Measurements from ENCODE around the gene GLT6D1.

The GLT6D1 gene

DNA sequence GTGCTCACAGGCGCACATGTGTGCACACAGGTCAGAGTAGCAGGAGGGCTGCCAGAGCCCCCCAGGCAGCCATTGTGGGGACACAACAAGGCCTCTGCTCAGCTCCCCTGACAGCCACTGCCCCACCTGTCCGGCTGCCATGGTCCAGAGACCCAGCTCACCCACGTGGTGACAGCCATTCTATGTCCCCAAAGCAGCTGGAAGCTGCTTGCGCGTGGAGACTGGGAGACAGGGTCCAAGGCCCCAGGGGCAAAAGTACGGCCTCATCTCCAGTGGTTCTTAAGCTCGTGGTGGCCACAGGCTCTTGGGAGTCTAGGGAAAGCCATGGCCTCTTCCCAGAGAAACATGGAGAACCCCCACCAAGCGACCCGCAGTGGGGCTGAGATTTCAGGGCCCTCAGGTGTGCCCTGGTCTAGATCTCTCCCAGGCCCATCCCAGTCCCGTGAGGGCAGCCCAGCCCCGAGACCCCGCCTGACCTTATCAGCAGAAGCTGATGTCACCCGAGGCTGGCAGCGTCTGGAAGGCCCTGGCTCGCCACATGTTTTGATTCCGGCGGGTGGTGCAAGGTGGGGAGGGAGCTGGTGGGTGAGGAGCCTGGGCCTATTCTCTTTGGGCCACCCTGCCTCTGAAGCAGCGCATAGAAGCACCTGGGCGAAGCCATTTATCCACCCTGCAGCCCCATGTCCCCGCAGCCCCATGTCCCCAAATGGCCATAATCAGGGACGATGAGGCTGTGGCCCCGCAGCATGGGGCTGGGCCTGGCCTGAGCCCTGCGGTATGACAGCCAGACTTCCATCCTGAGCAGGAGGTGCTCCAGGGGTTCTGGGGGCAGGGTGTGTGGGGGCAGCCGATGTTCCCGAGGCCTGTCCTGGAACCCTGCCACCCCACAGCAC lies 31.7 kb downstream of the GLT6D1 start:
- no peak for DNase-seq

DNA sequence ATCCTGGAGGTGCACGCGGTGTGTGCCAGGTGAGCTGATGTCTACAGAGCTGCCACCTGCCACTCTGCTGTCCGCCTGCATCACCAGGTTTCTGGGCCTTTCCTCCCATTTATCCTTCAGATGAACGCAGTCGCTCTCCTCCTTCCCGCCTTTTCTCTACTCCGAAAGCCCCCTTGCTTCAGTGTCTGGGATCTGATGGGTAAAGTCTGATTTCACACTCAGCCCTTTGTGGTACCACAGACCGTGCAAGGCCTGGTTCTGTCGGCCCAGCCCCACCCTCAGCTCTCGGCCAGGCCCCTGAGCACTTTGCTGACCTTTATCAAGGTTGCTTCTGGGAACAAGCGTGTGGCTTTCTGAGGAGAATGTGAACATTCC lies 32.5 kb downstream of the GLT6D1 start:
- no peak for DNase-seq

DNA sequence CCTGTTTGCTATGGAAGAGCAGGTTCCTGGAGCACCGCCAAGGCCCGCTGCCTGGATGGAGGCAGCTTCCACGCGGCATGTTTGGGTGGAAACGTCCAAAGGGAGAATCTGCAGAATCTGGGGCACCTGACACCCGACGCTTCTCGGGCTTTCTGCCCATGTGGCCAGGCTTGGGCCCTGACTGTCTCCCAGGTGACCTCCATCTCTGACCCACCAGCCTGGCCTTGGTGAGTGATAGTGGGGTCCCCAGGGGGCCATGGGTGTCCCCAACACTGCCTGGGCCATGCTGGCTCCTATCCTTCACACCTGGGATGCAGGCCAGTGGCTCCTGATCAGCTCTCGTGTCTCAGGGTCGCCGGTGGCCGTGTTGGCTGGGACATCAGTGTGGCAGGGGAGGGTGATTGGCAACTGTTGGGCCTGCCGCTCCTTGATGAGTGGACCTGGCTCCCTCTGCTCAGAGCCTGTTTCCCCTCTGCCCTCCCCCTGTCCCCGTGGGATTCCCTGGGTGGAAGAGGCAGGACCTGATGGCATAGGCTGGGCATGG lies 34.0 kb downstream of the GLT6D1 start:
- no peak for DNase-seq

DNA sequence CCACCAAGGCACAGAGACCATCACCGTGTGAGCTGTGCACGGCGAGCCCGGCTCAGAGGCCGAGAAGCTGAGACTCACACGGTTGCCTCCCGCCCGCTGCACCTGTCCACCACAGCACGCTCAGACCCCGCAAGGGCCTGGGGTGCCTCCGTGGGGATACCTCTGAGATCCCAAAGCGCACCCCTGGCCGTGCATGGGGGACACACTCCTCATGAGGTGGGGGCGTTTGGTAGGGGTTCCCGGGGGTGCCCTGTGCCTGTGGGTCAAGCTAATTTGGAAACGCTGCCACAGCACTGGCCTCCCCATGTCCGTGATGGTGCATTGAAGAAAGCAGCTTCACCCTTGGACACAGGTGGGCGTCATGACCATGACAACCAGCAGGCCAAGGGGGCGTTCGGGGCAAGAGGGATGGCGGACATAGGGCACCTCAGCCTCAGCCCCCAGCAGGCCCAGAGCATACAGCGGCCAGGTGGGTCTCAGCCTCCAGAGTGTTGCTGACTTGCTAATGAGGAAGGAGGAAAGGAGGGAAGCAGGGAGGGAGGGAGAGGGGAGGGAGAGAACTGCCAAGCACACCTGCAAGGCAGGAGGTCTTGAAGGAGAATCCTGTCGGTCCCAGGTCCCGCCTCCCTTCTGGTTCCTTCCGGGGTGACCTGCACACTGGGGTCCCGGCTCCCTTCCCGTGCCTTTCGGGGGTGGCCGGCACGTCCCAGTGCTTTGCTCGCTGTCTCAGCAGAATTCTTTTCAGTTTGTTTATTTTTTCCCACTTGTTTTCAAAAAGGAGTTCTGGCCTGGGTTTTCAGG lies 34.7 kb downstream of the GLT6D1 start:
- no peak for DNase-seq

DNA sequence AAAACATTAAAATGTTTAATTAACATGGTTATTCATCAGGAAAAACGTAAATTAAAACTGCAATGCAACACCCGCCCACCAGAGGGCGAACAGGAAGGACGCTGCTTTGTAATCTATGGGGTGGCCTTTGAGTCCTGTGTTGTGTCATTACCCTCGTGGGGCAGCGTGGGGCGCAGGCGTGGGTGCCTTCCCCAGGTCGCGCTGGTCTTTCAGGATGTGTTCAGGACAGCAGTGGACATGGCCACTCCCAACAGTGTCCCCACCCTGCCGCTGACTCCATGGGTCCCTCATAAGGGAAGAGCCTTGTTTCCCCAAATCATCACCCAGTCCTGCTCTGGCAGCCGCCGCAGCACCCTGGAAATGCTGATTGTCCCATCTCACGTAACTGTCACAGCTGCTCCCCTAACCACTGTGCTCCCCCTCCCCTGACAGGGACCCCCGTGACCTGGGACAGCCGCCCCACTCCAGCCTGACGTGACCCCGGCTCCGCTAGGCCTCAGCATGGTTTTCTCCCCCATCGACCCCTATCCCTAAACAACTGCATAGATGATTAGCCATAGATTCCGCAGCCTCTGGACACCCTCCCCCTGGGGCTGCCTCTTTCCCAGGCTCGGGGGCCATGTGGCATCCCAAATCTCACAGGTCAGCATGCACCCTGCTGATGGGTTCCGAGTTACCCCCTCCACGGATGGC lies 36.4 kb downstream of the GLT6D1 start:
- peak; percentile 58 for DNase-seq

DNA sequence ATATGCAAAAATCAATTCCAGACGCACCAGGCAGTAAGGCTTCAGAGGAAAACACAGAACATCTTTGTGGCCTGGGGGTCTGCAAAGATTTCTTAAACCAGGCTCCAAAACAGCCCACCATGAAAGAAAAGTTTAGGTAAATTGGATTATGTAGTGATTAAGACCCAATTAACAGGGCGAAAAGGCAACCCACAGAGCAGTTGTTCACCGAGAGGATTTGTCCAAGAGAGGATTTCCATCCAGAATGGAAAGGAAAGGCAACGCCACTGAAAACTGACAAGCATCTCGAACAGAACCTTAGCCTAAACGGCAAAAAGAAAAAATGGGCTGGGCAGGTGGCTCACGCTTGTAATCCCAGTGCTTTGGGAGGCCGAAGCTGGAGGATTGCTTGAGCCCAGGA lies 37.4 kb downstream of the GLT6D1 start:
- no peak for DNase-seq

DNA sequence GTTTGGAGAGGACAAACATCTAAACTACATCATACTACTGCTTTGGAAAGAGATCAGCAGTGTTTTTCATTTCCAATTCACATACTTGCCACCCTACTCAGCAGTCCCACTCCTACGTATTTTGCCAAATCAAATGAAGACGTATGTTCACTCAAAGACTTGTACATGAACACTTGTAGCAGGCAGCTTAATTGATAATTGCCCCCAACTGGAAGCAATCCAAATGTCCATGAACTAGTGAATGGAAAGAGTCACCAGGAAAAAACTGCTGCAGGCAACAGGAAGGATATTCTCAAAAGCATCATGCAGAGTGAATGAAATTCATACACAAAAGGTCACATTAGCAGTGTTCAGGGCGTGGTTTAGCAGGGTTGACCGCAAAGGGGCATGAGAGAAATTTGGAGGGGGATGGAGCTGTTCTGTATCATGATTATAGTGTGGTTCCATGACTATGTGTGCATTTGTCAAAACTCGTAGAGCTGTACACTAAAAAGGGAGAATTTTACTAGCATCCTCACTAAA lies 39.0 kb downstream of the GLT6D1 start:
- no peak for DNase-seq

DNA sequence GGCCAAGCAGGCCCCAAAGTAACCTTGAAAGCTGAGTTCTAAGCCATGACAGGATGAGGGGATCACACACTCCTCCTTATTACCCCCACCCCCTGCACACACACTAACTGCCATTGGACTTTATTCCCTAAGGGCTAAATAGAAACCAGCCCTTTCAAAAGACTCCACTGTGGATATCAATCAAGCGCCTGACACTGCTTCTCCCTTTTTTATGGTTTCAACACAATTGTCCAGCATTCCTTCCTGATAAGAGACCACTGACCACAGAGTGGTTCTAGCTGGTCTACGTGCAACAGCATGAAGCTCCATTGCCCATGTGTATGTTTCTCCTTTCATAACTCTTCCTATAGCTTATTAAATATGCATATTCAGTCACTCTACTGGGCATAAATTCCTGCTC lies 43.1 kb downstream of the GLT6D1 start:
- DNase-seq = no peak

DNA sequence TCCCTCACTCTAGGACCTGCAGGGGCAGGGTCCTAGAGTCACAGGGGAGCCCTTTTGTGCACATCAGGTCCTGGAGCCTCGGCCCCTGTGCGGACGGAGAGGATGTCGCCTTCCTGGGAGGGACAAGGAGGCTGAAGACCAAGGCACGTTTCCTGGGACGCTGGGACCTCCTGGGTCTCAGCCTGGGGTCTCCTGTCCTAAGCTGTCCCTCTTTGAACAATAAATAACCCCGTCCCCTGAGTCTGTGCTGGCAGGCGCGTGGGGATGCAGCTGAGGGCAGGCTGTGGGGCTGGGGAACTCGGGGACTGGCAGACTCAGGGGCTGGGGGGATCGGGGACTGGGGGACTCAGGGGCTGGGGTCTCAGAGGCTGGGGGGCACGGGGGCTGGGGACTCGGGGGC lies 46.7 kb downstream of the GLT6D1 start:
- no peak for DNase-seq

DNA sequence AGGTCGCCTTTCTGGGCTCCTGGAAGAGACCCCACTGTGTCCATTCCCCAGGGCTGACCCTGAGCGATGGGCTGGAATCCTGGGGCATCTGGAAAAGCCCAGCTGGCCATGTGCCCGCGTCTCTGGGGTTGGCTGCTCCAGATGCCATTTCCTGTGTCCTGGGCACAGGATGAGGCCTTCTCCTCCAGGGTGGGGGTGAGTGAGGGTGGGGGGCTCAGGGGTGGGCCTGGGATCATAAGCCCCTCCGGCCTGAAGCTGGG lies 47.1 kb downstream of the GLT6D1 start:
- DNase-seq = no peak

DNA sequence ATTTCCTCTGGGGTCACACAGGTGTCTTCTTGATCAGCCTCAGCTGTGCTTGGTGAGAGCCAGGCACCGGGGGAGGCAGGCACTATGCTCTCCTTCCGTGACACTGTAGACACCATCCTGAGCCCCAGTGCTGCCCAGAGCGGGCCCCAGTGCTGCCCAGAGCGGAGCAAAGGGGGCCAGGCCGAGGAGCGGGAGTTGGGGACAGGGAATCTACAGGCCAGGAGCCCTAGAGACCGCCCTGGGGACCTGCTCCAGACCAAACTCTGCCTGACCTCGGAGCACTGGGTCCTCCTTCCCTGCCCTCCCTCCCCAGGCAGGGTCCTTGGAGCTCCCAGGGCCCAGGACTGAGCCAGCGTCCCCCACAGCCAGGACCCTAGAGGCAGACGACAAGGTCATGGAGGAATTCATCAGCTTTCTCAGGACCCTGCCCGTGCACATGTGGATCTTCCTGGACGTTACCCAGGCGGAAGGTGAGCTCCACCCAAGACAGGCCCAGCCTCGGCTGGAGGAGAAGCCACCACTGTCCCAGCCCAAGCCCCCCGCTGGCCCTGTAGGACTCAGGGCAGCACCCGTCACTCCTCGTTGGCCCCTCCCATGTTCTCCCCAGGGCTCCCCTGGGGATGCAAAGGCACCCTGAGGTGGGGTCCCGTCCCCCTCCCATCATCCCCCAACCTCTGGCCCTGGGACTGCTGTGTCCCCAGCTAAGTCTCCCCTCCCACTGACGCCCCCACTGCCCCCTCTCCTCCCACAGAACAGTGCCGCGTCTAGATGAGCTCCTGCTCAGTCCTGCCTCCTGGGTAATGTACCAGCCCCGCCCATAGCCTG lies 47.6 kb downstream of the GLT6D1 start:
- no peak for DNase-seq

DNA sequence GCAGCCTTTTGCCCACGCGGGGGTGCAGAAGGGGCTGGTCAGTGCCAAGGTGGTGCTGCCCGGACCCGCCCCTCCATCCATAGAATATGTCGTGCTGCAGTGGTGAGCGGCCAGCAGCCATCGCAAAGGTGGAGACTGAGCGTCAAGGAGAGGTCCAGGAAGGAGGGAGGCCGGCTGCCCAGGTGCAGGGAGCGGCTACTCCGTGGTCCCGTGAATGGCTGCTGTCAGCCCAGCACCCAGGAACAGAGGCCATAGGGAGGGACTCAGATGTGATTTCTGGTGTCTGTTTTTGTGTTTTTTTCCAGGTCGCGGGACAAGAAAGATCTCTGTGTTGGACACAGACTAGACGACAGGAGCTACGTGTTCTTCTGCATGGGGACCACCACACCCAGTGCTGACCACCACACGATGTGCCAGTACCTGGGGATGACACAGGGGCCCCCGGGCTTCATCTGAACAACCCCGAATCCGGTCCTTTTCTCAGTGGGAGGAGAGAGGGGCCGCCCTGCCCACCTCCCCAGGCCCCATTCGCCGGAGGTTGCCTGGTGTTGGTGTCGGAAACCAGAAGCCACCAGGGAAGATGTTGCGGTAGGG lies 48.8 kb downstream of the GLT6D1 start:
- DNase-seq = no peak

DNA sequence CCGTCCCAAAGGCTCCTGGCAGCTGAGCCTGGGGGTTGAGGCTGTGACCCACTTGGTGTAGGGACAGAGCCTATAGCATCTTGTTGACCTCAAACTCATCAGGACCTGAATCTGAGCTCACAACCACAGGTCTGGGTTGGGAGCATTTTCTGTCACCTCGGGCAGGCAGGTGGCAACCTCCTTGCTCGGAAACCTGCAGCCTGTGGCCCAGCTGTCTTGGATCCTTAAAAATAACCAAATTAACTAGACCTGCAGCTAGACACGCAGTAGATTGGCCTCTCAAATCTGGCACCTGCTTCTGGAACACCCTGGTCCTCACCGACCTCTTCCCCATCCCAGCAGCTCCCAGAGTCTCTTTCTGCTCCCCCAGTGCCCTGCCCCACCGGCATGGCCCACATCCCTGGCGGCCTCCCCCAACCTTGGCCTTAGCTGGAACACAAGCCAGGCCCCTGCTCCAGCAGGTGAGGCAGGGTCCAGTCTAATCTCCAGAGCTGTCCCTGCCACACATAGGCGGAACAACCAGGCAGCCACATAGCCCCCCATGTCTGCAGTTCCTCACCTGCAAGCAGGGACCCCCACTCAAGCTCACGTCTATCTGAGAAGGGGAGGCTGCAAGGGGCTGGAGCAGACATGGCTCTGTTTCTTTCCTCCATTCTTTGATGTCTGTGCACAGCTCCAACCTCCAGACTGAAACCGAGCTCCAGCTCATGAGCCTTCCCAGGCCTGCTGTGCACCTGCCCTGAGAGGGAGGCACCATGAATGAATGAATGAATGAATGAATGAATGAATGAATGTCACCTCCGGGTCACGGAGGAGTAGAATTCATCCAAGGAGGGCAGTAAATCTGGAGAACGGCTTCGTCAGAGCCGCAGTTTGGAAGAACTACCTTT lies 49.5 kb downstream of the GLT6D1 start:
- DNase-seq = no peak

DNA sequence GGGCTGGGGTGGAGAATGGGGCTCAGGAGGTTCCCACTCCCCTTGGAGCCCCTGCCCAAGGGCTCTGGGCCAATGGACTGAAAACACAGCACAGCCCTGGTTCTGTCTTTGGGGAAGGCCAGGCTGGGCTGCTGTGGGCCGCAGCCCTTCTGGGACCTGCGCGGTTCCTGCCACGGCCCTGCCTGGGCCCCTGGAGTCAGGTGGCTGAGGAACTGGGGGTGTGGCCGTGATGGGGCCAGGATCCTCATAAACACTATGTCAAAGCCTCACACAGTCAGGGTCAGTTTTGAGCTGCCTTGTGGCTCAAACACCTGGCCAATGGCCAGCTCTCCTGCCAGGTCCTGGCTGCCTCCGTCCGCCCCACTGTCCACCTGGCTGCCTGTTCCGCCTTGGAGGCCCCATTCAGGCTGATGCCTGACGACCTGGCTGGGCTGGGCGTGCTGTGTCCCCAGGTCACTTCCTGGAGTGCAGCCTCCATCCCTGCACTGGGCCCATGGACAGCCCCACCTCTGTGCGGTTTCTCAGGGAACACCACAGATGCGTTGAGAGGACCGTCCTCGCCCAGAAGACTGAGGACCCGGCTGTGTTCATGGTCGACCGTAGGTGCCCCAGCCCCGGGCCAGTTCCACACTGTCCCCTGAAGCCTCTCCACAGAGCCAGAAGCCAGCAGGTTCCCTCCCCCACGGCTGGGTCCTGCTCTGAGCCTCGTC lies 50.3 kb downstream of the GLT6D1 start:
- no peak for DNase-seq

DNA sequence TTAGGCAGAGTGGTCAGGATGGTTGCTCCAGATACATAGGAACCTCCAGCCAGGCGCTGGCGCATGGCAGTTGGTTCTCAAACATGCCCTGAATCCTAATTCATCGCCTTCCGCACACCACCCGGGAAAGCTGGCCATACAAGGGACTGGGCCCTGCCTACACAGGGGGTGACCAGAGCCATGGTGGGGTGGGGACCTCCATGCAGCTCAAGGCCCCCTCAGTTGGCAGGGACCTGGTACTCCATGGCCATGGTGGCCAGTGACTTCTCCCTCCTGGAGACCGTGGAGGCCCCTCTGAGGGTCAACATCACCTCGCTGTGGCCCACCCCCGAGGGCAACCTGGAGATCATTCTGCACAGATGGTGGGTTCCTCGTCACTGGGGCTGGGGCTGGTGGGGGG lies 51.0 kb downstream of the GLT6D1 start:
- no peak for DNase-seq

DNA sequence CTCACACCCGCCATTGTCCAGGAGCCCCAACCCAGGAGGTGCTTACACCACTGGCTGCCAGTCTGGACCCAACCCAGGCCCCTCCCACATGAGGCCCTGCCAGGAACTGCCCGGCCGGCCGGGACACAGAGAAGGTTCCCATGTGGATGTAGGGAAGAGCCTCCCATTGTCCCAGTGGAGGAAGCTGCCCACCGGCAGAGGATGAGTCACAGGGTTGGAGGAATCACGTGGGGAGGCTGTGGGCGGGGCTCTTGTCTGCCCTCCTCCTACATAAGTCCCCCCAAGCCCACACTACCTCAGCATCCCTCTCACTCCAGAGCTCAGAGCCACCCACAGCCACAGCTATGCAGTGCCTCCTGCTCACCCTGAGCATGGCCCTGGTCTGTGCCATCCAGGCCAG lies 51.7 kb downstream of the GLT6D1 start:
- DNase-seq = no peak

DNA sequence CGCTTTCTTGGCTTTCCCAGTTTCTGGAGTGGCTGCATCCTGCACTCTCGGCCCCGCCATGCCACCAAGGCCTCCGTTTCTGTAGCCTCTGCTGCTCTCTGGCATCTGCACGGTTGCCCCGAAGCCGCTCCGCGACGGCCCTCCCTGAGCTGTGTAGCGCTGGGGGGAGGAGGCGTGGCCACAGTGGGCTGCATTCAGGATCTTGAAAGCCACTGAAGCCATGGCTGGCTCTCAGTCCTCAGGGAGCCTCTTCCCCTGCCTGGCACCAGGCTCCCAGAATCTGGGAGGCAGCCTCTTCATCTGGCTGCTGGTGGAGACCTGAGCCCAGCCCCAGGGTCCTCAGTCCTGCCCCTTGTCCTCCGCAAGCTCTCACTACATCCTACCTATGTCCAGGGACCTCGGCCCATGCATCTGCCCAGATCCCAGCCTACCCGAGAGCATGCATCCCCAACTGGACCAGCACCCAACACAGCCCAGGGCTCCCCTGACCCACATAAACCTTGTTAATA lies 52.7 kb downstream of the GLT6D1 start:
- no peak for DNase-seq

DNA sequence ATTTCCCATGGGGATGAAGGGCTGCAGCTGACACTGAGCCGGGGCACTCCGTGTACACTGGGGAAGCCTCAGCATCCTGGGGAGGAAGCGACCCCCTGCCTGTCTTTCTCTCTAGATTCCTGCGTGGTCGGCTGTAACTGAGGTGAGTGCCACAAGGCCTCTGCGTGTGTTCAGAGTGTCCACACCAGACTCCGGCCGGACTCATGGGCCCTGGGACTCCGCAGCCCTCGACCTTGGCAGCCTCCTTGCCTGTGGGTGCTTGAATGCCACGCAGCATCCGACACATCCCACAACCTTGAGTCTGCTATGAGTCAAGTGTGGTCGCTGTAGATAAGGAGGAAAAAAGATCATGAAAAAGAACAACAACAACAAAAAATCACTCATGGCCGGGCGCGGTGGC lies 54.4 kb downstream of the GLT6D1 start:
- DNase-seq = no peak

DNA sequence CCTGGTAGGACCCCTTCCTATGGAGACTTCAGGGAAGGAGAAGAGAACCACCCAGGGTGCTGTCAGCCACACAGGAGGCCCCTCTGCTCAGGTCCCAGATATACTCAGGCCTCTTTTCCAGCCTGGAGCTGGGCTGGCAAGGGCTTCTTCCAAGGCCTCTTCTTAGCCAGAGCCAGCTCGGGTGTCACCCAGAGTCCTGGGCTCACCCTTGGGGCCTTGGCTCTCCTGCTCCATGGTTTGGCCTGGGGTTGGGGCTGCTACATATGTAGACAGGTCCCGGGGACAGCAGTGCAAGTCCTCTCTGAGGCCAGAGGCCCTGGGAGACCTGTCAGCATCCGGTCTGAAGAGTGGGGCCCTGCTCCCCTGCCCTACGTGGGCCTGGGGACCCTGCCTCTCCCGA lies 55.0 kb downstream of the GLT6D1 start:
- no peak for DNase-seq

DNA sequence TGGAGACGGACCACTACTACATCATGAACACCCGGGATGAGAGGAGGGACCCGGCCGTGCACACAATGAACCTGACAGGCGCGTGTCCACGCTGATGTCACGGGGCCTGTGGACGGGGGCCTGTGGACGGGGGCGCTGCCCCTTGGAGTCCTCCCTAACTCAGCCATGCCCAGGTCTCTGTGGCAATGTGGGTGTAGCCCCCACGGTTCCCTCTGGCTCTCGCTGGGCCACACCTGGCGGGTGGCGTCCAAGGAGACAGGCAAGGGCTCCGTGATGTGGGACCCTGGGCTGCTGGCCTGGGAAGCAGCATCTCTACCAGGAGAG lies 55.7 kb downstream of the GLT6D1 start:
- DNase-seq = no peak
